Progenitor cell of endocrine pancreas (in vitro differentiated cells): ENCODE data around the gene TACR2. TPM values are rescaled to one million over a fixed set of nuclear protein-coding genes. Genes with fewer than 3 reads are reported as not detected.

Experiments
- DNase-seq: peaks from one replicate; pipeline ENCODE4 v3.0.0; 2021; ENCODE audit warnings: low spot score; ENCODE audit not compliant: unreplicated experiment
- H3K27ac Mint-ChIP-seq: 2 replicates; pipeline ENCODE4 v1.8.0; 2021; ENCODE audit warnings: mild to moderate bottlenecking, moderate library complexity, mixed read lengths
- H3K27me3 Mint-ChIP-seq: 2 replicates; pipeline ENCODE4 v1.8.0; 2021; ENCODE audit warnings: mixed read lengths
- H3K36me3 Mint-ChIP-seq: 2 replicates; pipeline ENCODE4 v1.8.0; 2022; ENCODE audit warnings: mixed read lengths; ENCODE audit not compliant: insufficient read depth
- H3K4me1 Mint-ChIP-seq: 2 replicates; pipeline ENCODE4 v1.8.0; 2021; ENCODE audit warnings: low read depth, mixed read lengths
- H3K4me3 Mint-ChIP-seq: 2 replicates; pipeline ENCODE4 v1.8.0; 2021; ENCODE audit warnings: low read depth, mild to moderate bottlenecking, moderate library complexity, mixed read lengths
- H3K9me3 Mint-ChIP-seq: 2 replicates; pipeline ENCODE4 v1.8.0; 2021; ENCODE audit warnings: low read depth, mixed read lengths
- CTCF ChIP-seq: fragments of 200-600 bp; sonication (generic); IDR thresholded peaks from one replicate; pipeline ENCODE4 v1.5.0; 2021; ENCODE audit warnings: antibody characterized with exemption, mild to moderate bottlenecking; ENCODE audit not compliant: unreplicated experiment
- total RNA-seq: library from RNA; stranded (reverse); gene quantifications from 2 replicates; pipeline ENCODE4 v1.2.1, GENCODE V29; 2021

TACR2 gene
- total RNA-seq, 1 donor from 2014 or later, result not detected

- no peak overlapping the region for H3K27ac Mint-ChIP-seq
Observed at GRCh38 chr10:69358148-69358795, 58.4 kb downstream of the TACR2 start.

GRCh38 chr10:69356187-69356586 is 60.5 kb downstream of the TACR2 start:
- Mint-ChIP-seq H3K4me1 (peaks cover 7% of the 10 kb centered on the region), H3K9me3 (no peaks in the 10 kb centered on the region), H3K36me3 (no peaks in the 10 kb centered on the region), H3K27me3 (no peaks in the 10 kb centered on the region), H3K4me3 (no peak overlapping the region), H3K27ac (no peak overlapping the region)
- TF ChIP-seq CTCF, result no peak
- DNase-seq, result no peak

More at GRCh38 chr10:69358148-69358795, 58.4 kb downstream of the TACR2 start:
- peaks cover 12% of the 10 kb centered on the region for H3K4me1 Mint-ChIP-seq
- DNase-seq, result no peak
- no peak for TF ChIP-seq CTCF
- no peaks in the 10 kb centered on the region for H3K9me3 Mint-ChIP-seq
- no peak overlapping the region for H3K4me3 Mint-ChIP-seq
- no peaks in the 10 kb centered on the region for H3K36me3 Mint-ChIP-seq
- H3K27me3 Mint-ChIP-seq, result no peaks in the 10 kb centered on the region

- H3K27ac Mint-ChIP-seq, result no peak overlapping the region
- no peak overlapping the region for H3K4me3 Mint-ChIP-seq
- H3K36me3 Mint-ChIP-seq, result no peaks in the 10 kb centered on the region
Observed at GRCh38 chr10:69353977-69354635, 62.6 kb downstream of the TACR2 start.

More at GRCh38 chr10:69353977-69354635, 62.6 kb downstream of the TACR2 start:
- no peak for TF ChIP-seq CTCF
- no peaks in the 10 kb centered on the region for H3K4me1 Mint-ChIP-seq
- no peaks in the 10 kb centered on the region for H3K9me3 Mint-ChIP-seq
- no peaks in the 10 kb centered on the region for H3K27me3 Mint-ChIP-seq
- DNase-seq, result no peak

Other genes with a start within 250 kb of the TACR2 start
- 35.9 and 36.6 TPM in 2 replicates for gene SUPV3L1, start 236.7 kb downstream of the TACR2 start, total RNA-seq
- gene HKDC1, start 196.6 kb downstream of the TACR2 start, total RNA-seq, result 4.1 and 6.2 TPM in 2 replicates
- gene HK1, start 138.4 kb downstream of the TACR2 start, total RNA-seq, result 32.5 and 35.6 TPM in 2 replicates
- gene TSPAN15, start 34.5 kb upstream of the TACR2 start, total RNA-seq, result 14.7 and 17.9 TPM in 2 replicates
- gene NEUROG3, start 156.5 kb upstream of the TACR2 start, total RNA-seq, result 7.2 and 7.3 TPM in 2 replicates
- 42.4 and 44.2 TPM in 2 replicates for gene FAM241B, start 213.3 kb upstream of the TACR2 start, total RNA-seq